Measurements from ENCODE around the gene IQGAP2.
"Not testable (repeated sequence)": the region's sequence is repeated elsewhere in the genome, so short reads cannot be mapped to it uniquely, and the experiment has no call there.

IQGAP2 gene

GRCh38 chr5:76729373-76730290 is 326.5 kb downstream of the IQGAP2 start:
- DNase-seq, result no peak

GRCh38 chr5:76732405-76733048 is 329.4 kb downstream of the IQGAP2 start:
- no peak for DNase-seq

GRCh38 chr5:76733049-76733417 is 329.9 kb downstream of the IQGAP2 start:
- DNase-seq, result no peak

- no peak for DNase-seq
These were observed 332.9 kb downstream of the IQGAP2 start for GRCh38 chr5:76735762-76736545.

GRCh38 chr5:76736679-76737556 is 333.8 kb downstream of the IQGAP2 start:
- no peak for DNase-seq

- DNase-seq, result no peak
These were observed 334.8 kb downstream of the IQGAP2 start for GRCh38 chr5:76737846-76738245.

- not testable (repeated sequence) for DNase-seq
These were observed 338.4 kb downstream of the IQGAP2 start for GRCh38 chr5:76741506-76741905.

- no peak for DNase-seq
These were observed 339.5 kb downstream of the IQGAP2 start for GRCh38 chr5:76742583-76742982.

GRCh38 chr5:76744632-76745031 is 341.5 kb downstream of the IQGAP2 start:
- DNase-seq, result no peak

- no peak for DNase-seq
These were observed 342.6 kb downstream of the IQGAP2 start for GRCh38 chr5:76745670-76746069.

GRCh38 chr5:76746677-76747076 is 343.6 kb downstream of the IQGAP2 start:
- no peak for DNase-seq

GRCh38 chr5:76747706-76748105 is 344.6 kb downstream of the IQGAP2 start:
- no peak for DNase-seq

- DNase-seq, result no peak
These were observed 348.2 kb downstream of the IQGAP2 start for GRCh38 chr5:76751291-76751690.

GRCh38 chr5:76754668-76755078 is 351.6 kb downstream of the IQGAP2 start:
- DNase-seq, result no peak

- DNase-seq, result no peak
These were observed 352.9 kb downstream of the IQGAP2 start for GRCh38 chr5:76755779-76756637.

GRCh38 chr5:76757049-76757448 is 354.0 kb downstream of the IQGAP2 start:
- DNase-seq, result no peak
